H9 (cell line): ENCODE measurements around the gene MANSC4. TPM values are rescaled to one million over a fixed set of nuclear protein-coding genes. Genes with fewer than 3 reads are reported as not detected.

Source experiments
- DNase-seq: peaks from one replicate; pipeline ENCODE4 v3.0.0-alpha.2; 2017
- H2AFZ ChIP-seq: one replicate; pipeline ENCODE4 v1.6.1; 2013; ENCODE audit warnings: mild to moderate bottlenecking, low read length, control low read depth, moderate library complexity
- H2AK5ac ChIP-seq: 2 replicates; pipeline ENCODE4 v1.6.1; 2013; ENCODE audit warnings: low read length, control low read depth, mixed read lengths; ENCODE audit not compliant: insufficient read length
- H2BK120ac ChIP-seq: one replicate; pipeline ENCODE4 v1.6.1; 2013; ENCODE audit warnings: low read depth, mild to moderate bottlenecking, low read length, control low read depth, inconsistent platforms; ENCODE audit not compliant: poor library complexity, severe bottlenecking
- H2BK12ac ChIP-seq: 2 replicates; pipeline ENCODE4 v1.6.1; 2013; ENCODE audit warnings: low read length, control low read depth, mixed read lengths, low read depth; ENCODE audit not compliant: insufficient read length
- H2BK15ac ChIP-seq: 2 replicates; pipeline ENCODE4 v1.6.1; 2013; ENCODE audit warnings: low read depth, low read length, control low read depth
- H2BK20ac ChIP-seq: one replicate; pipeline ENCODE4 v1.6.1; 2013; ENCODE audit warnings: low read depth, mild to moderate bottlenecking, low read length, control low read depth, inconsistent platforms; ENCODE audit not compliant: poor library complexity, severe bottlenecking
- H2BK5ac ChIP-seq: 2 replicates; pipeline ENCODE4 v1.6.1; 2013; ENCODE audit warnings: low read length, control low read depth, mixed read lengths; ENCODE audit not compliant: insufficient read length
- H3K14ac ChIP-seq: 2 replicates; pipeline ENCODE4 v1.6.1; 2013; ENCODE audit warnings: low read length, control low read depth; ENCODE audit not compliant: insufficient read depth
- H3K18ac ChIP-seq: 2 replicates; pipeline ENCODE4 v1.6.1; 2013; ENCODE audit warnings: low read depth, mild to moderate bottlenecking, mixed read lengths, low read length, control low read depth; ENCODE audit not compliant: insufficient read length
- H3K23ac ChIP-seq: 2 replicates; pipeline ENCODE4 v1.6.1; 2013; ENCODE audit warnings: low read length, control low read depth, mixed read lengths, low read depth; ENCODE audit not compliant: insufficient read length
- H3K23me2 ChIP-seq: 2 replicates; pipeline ENCODE4 v1.6.1; 2013; ENCODE audit warnings: low read depth, mild to moderate bottlenecking, mixed read lengths, low read length, control low read depth; ENCODE audit not compliant: insufficient read length, poor library complexity, severe bottlenecking
- H3K27ac ChIP-seq: 2 replicates; pipeline ENCODE4 v1.5.1; 2013; ENCODE audit warnings: low read length, control low read depth, mixed read lengths, low read depth; ENCODE audit not compliant: insufficient read length
- H3K27me3 ChIP-seq: 2 replicates; pipeline ENCODE4 v1.6.1; 2013; ENCODE audit warnings: low read length, control low read depth, inconsistent platforms; ENCODE audit not compliant: insufficient read depth
- H3K4ac ChIP-seq: 2 replicates; pipeline ENCODE4 v1.6.1; 2013; ENCODE audit warnings: low read depth, mild to moderate bottlenecking, control low read depth, inconsistent platforms, low read length, moderate library complexity
- H3K4me1 ChIP-seq: 2 replicates; pipeline ENCODE4 v1.6.1; 2013; ENCODE audit warnings: low read length, control low read depth, inconsistent platforms; ENCODE audit not compliant: insufficient read depth
- H3K4me2 ChIP-seq: 2 replicates; pipeline ENCODE4 v1.6.1; 2013; ENCODE audit warnings: low read length, control low read depth, mixed read lengths; ENCODE audit not compliant: insufficient read length, insufficient read depth
- H3K56ac ChIP-seq: 2 replicates; pipeline ENCODE4 v1.6.1; 2013; ENCODE audit warnings: low read depth, mild to moderate bottlenecking, mixed read lengths, low read length, control low read depth; ENCODE audit not compliant: insufficient read length
- H3K79me1 ChIP-seq: 2 replicates; pipeline ENCODE4 v1.6.1; 2013; ENCODE audit warnings: low read depth, mild to moderate bottlenecking, moderate library complexity, low read length, control low read depth, inconsistent platforms; ENCODE audit not compliant: insufficient read depth, poor library complexity, severe bottlenecking
- H3K79me2 ChIP-seq: 2 replicates; pipeline ENCODE4 v1.6.1; 2013; ENCODE audit warnings: low read length, control low read depth, inconsistent platforms; ENCODE audit not compliant: insufficient read depth
- H3K9ac ChIP-seq: 2 replicates; pipeline ENCODE4 v1.6.1; 2013; ENCODE audit warnings: low read length, control low read depth, mixed read lengths; ENCODE audit not compliant: insufficient read length; ENCODE audit errors: extremely low read depth
- H3K9me3 ChIP-seq: one replicate; pipeline ENCODE4 v1.6.1; 2013; ENCODE audit warnings: low read depth, low read length, inconsistent platforms; ENCODE audit not compliant: control insufficient read depth
- H3T11ph ChIP-seq: one replicate; pipeline ENCODE4 v1.6.1; 2013; ENCODE audit warnings: mild to moderate bottlenecking, low read length, control low read depth, inconsistent platforms
- H4K20me1 ChIP-seq: one replicate; pipeline ENCODE4 v1.6.1; 2013; ENCODE audit not compliant: control insufficient read depth, insufficient read length, insufficient read depth
- H4K5ac ChIP-seq: 2 replicates; pipeline ENCODE4 v1.6.1; 2013; ENCODE audit warnings: low read depth, mild to moderate bottlenecking, mixed read lengths, low read length, control low read depth; ENCODE audit not compliant: insufficient read length
- H4K8ac ChIP-seq: replicated peaks from 2 replicates; pipeline ENCODE4 v1.6.1; 2013; ENCODE audit warnings: low read length, control low read depth, mixed read lengths, low read depth; ENCODE audit not compliant: insufficient read length
- H4K91ac ChIP-seq: 2 replicates; pipeline ENCODE4 v1.6.1; 2013; ENCODE audit warnings: low read depth, mild to moderate bottlenecking, moderate library complexity, mixed read lengths, low read length, control low read depth; ENCODE audit not compliant: insufficient read length
- H3K27ac Mint-ChIP-seq, 3 experiments: 2 replicates in 2 of 3; 3 replicates in 1 of 3; pipeline ENCODE4 v1.8.0; 2020 to 2021; ENCODE audit warnings: mixed read lengths in 3 of 3, mild to moderate bottlenecking in 1 of 3, moderate library complexity in 1 of 3
- H3K27me3 Mint-ChIP-seq: 2 replicates; pipeline ENCODE4 v1.8.0; 2021; ENCODE audit warnings: low read depth, mild to moderate bottlenecking, moderate library complexity, mixed read lengths
- H3K36me3 Mint-ChIP-seq, 3 experiments: 2 replicates in 2 of 3; 3 replicates in 1 of 3; pipeline ENCODE4 v1.8.0; 2020 to 2021; ENCODE audit warnings: low read depth in 3 of 3, mixed read lengths in 3 of 3; ENCODE audit not compliant: insufficient read depth in 1 of 3
- H3K4me1 Mint-ChIP-seq, 2 experiments: 2 replicates each; pipeline ENCODE4 v1.8.0; 2020; ENCODE audit warnings: mixed read lengths in 2 of 2
- H3K4me3 Mint-ChIP-seq, 2 experiments: 2 replicates in 1 of 2; 3 replicates in 1 of 2; pipeline ENCODE4 v1.8.0; 2020 to 2021; ENCODE audit warnings: mild to moderate bottlenecking in 2 of 2, mixed read lengths in 2 of 2, moderate library complexity in 1 of 2
- H3K9me3 Mint-ChIP-seq, 2 experiments: 2 replicates in 1 of 2; 3 replicates in 1 of 2; pipeline ENCODE4 v1.8.0; 2020; ENCODE audit warnings: mild to moderate bottlenecking in 2 of 2, mixed read lengths in 2 of 2, moderate library complexity in 1 of 2
- CTCF ChIP-seq: fragments of 200-600 bp; sonication (generic); conservative IDR thresholded peaks from 3 replicates; pipeline ENCODE4 v1.8.0; 2021; ENCODE audit warnings: antibody characterized with exemption, mild to moderate bottlenecking
- WGBS: extraction: QIAGEN DNeasy Blood & Tissue Kit; methylation state at CpG from one replicate; pipeline ENCODE4 v1.1.7; 2013; ENCODE audit warnings: missing lambda C conversion rate, low lambda C conversion rate, mixed read lengths; ENCODE audit not compliant: insufficient read length; ENCODE audit errors: extremely low coverage; 5-methylcytosine and 5-hydroxymethylcytosine counted together
- total RNA-seq: library from RNA; stranded (reverse); gene quantifications from 2 replicates; pipeline ENCODE4 v1.2.1, GENCODE V29; 2021

The MANSC4 gene
- total RNA-seq, 1 experiment from 2014 or later = not detected

DNA sequence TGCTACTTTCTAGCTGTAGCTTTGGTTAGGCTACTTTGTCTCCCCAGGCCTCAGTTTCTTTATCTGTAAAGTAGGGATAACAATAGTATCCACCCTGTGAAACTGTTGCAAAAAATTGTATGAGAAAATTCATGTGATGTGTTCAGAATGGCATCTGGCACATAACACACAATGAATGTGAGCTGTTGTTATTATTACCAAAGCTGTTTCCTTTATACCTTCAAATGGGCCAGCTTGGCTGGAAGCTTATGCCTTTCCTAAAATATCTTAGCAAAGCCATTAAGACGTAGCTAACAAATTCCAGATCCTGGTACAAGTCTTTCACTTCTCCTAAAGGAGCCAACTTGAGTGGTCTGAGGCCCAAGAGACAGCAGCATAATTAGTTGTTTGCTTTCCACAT, 25.2 kb upstream of the MANSC4 start:
- no peak overlapping the region for H3K27ac Mint-ChIP-seq
- Histone ChIP-seq H3K27me3 (no peaks in the 10 kb centered on the region), H2AK5ac (no peak overlapping the region)

More for the DNA sequence above, 25.2 kb upstream of the MANSC4 start:
- no peak overlapping the region for H2BK5ac ChIP-seq
- no peaks in the 10 kb centered on the region for H3K4me1 ChIP-seq
- no peak overlapping the region for H3K14ac ChIP-seq
- H3K56ac ChIP-seq = no peak overlapping the region
- no peaks in the 10 kb centered on the region for H3K9me3 Mint-ChIP-seq
- no peaks in the 10 kb centered on the region for H3K36me3 Mint-ChIP-seq
- DNase-seq = no peak
- no peak overlapping the region for H3K4me2 ChIP-seq
- peaks cover 0 to 5% of the 10 kb centered on the region in 2 experiments; a peak in 3 of 4 replicates for H3K4me1 Mint-ChIP-seq
- no peak overlapping the region for H2BK12ac ChIP-seq
- no peak overlapping the region for H3K9ac ChIP-seq
- H2AFZ ChIP-seq = no peak overlapping the region
- no peak overlapping the region for H3K27ac ChIP-seq
- no peak overlapping the region for H2BK120ac ChIP-seq
- H4K8ac ChIP-seq = no peak overlapping the region
- no peak overlapping the region for H4K5ac ChIP-seq
- H3K23ac ChIP-seq = no peak overlapping the region
- H2BK15ac ChIP-seq = no peak overlapping the region
- no peaks in the 10 kb centered on the region for H3K79me1 ChIP-seq
- no peaks in the 10 kb centered on the region for H3K79me2 ChIP-seq
- H3K18ac ChIP-seq = no peak overlapping the region
- no CpG with 5 or more reads among the region's 1 CpG for WGBS
- no peak overlapping the region for H3T11ph ChIP-seq
- no peaks in the 10 kb centered on the region for H3K9me3 ChIP-seq
- no peak for TF ChIP-seq CTCF
- no peak overlapping the region for H3K4me3 Mint-ChIP-seq
- H3K23me2 ChIP-seq = no peaks in the 10 kb centered on the region
- H3K27me3 Mint-ChIP-seq = no peaks in the 10 kb centered on the region
- no peak overlapping the region for H4K91ac ChIP-seq
- H2BK20ac ChIP-seq = no peak overlapping the region
- no peak overlapping the region for H3K4ac ChIP-seq
- no peaks in the 10 kb centered on the region for H4K20me1 ChIP-seq
